ENCODE results near the gene RPA1.

GRCh38 chr17:1797323-1797722 lies 32.5 kb upstream of the RPA1 start:
- no peak for TF ChIP-seq CTCF (IDR thresholded peaks at IDR 0.05)
- TF ChIP-seq POLR2A (IDR thresholded peaks at IDR 0.05) = no peak

Measured in uterus (tissue), 2 donors.